ENCODE measurements around the gene ECEL1.

ECEL1 gene

DNA sequence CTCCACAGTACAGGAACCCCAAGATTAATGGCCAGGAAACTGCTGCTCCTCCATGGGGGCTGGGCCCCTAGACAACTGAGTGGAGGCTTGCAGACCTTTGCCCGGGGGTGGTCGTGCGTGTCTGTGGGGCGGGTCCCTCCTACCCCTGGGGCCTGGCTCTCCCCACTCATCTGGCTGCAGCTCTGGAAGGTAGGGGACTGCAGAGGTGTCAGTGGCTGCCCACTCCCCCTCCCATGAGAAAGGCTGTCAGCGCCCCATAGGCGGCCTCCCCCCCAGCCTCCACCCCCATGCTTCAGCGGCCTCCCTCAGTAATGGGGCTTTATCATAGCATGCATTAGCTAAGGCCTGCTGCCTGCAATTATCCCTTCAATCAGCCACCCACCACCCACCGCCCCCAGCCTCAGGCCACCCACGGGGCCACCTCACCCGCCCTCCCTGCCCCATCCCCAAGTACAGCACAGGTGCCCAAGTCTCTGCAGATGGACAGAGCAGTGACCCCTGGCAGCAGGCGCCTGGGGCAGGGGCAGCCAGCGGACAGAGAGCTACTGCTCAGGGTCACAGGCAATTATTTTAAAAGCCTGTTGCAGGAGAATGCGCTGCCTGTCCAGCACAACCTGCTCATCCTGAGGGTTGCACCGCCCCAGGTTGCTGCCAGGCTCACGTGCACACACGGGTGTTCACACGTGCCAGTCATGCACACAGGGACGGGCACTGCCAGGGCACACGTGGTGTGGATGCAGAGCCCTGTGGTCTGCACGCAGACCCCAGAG, 9.1 kb upstream of the ECEL1 start:
- no peak for DNase-seq

DNA sequence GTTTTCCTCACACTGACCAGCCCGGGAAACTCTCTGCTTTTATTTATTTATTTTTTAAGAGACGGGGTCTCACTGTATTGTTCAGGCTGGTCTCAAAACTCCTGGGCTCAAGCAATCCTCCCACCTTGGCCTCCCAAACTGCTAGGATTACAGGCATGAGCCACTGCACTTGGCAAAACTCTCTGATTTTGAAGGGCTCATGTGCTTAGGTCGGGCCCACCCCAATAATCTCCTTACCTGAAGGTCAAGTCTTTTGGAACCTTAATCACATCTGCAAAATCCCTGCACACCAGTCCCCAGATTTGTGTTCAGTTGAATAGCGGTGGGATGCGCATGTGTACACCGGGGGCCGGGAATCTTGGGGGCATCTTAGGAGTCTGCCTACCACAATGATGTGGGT, 7.7 kb upstream of the ECEL1 start:
- DNase-seq: no peak

GRCh38 chr2:232494542-232494941, 6.9 kb upstream of the ECEL1 start:
- DNase-seq: no peak

GRCh38 chr2:232493701-232494474, 6.3 kb upstream of the ECEL1 start:
- DNase-seq: no peak

DNA sequence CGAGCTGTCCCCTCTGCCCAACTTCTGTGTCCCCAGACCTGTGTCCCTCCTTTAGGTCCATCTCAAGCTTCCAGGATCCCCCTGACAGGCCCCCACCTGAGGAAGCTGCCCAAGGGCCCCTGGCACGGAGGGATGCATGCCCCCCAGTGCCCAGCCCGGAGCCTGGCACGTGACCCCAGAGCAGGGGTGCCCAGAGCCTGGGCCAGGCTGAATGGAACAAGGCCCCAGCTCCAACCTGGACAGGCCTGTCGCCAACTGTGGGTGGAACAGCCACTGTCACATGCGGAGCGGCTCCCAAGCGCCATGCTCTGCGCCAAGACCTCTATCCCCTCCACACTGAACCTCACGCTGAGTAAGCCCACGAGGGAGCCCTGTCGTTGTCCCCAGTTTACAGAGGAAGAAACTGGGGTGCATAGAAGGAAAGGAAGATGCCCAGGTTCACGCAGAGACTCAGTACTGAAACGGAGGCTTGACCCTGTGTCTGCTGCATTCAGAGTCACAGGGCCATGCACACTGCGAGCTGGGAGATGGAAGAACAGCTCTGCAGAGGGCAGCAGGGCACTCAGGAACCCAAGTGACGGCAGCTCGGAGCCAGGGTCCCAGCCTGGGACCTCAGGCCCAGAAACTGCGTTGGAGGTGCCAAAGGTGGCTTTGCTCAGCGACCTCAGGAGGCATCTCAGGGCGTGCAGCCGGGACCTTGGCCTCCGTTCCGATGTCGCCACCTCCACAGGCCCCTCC, 5.5 kb upstream of the ECEL1 start:
- DNase-seq: no peak

DNA sequence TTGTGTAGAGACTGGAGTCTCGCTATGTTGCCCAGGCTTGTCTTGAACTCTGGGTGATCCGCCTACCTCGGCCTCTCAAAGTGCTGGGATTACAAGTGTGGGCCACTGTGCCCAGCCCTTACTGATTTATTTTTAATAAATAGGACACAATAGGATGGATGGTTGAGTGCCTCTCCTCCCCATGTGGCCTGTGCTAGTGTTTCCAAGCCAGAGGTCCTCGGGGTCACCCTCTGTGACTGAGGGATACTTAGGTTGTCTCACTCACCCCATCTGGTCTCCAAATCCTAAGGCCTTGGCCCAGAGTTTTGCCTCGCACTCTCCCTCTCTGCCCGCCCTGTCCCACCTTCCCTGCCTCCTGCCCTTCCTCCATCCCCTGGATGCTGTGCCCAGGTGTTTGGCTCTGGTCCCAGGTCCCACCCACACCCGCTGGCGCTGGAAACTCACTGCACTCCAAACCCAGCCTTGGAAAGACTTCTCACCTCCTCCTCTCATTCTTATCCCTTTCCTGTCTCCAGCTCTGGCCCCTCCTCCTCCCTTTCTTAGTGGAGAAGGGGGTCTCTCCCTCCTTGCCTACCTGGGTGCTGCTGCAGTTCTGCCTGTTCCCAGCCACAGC, 4.7 kb upstream of the ECEL1 start:
- DNase-seq: no peak

DNA sequence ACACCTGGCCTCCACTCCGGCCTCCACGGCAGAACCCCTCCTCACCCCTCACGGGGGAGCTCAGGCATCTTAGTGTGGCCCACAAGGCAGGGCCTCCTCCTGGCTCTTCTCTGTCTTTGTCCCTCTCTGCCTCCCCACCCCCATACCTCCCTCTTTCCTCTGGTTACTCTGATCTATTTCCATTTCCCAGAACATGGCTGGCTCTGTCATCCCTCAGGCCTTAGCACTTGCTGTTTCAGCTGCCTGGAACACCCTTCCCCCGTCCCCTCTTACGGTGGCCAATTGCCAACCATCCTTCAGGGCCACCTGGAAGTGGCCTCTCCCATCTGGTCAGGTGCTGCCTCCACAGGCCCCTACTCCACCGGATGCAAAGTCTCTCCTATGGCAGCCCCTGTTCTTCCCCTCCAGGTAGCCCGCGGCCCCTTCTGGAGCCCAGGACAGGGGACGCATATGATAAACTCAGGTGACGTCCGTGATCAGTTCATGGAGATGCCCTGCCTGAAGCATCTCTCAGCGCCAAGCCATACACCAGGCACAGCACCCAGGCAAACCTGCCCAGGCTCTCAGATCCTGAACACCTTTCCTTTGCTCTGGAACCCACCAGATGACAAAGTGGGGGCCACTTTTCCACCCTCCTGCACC, 3.6 kb upstream of the ECEL1 start:
- DNase-seq: no peak

- no peak for DNase-seq
Measured at GRCh38 chr2:232490221-232491138, 2.8 kb upstream of the ECEL1 start.

GRCh38 chr2:232489516-232490220, 2.0 kb upstream of the ECEL1 start:
- DNase-seq: no peak

DNA sequence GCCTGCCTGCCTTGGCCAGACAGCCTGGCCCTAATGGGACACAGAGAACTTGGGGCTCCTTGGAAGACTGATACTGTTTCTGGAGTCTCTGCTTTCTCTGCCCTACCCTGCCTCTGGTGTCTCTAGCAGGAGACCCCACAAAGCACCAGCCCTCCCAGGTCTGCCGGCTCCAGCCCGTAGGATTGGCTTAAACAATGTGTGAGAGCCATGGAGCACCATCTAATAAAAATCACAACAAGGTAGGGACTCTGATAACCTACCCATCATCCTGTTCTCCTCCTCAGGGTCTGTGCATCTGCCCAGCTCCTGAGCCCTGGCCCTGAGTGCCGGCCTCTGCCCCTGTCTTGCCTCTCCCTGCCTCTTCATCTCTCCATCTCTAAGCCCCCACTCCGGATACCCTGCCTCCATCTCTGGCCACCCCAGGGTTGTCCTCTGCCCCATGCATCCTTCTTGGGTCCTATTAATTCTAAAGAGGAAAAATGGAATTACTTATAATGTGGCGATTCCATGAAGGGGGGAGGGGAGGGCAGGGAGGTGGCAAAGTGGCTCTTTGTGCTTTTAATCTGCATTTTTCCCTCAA, 1.2 kb upstream of the ECEL1 start:
- no peak for DNase-seq

DNA sequence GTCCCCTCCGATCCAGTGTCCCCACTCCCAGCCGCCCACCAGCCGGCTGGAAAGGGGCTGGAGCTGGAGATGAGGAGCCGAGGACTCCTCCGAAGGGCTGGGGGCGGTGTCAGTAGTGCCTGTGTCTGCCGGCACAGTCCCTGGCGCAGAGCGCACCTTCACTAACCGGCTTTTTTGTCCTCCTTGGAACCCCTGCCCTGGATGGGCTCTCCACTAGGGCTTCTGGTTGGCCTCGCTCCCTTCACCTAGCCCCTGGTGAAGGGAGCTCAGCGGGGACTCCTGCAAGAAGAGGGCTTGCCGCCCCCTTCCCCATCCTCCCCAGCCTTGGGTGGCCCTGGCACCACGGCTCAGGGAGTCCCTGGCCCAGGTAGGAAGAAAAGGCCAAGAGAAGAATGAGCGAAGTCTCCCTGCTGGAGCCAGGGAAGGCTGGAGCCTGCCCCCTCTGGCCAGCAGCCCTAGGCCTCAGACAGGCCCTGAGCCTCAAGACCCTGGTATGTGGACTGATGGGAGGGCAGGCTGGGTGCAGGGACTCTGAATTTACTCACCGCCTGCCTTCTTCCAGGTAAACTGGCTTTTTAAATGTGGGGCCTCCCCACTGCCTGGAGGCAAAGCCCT, 570 bp upstream of the ECEL1 start:
- no peak for DNase-seq

DNA sequence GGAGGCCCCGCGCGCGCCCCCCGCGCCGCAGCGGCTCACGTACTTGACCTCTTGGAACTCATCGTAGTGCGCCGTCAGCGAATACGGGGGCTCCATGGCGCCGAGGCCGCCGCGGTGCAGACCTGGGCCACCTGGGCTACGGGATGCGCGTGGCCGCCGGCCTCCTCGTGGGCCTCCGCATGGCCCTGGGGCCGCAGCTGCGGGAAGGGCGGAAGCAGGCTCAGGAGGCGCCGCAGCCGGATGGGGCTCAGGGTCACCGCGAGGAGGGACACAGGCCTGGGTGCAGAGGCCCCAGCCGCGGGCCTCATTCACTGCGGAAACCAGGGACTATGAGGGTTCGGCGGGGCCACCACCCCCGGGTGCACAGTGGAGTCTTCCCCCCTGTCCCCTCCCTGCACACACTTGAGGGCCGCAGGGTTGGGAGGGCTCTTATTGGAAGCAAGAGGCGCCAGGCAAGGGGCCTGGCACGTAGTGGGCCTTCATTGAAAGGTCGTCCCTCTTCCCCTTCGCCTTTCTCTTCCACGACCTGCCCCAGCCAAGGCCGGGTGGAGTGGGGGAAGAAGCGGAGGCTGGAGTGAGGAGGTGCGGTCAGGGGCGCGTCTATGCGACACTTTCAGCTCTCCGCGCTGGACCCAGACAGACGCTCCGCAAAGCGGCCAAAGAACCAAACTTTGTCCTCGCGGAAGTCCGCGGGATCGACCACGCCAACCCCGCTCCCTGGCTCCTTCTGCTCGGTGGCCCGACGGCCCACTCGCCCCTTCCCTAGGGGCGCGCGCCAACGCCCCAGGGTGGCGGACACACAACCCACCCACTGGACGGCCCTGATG, 863 bp downstream of the ECEL1 start:
- DNase-seq: no peak

DNA sequence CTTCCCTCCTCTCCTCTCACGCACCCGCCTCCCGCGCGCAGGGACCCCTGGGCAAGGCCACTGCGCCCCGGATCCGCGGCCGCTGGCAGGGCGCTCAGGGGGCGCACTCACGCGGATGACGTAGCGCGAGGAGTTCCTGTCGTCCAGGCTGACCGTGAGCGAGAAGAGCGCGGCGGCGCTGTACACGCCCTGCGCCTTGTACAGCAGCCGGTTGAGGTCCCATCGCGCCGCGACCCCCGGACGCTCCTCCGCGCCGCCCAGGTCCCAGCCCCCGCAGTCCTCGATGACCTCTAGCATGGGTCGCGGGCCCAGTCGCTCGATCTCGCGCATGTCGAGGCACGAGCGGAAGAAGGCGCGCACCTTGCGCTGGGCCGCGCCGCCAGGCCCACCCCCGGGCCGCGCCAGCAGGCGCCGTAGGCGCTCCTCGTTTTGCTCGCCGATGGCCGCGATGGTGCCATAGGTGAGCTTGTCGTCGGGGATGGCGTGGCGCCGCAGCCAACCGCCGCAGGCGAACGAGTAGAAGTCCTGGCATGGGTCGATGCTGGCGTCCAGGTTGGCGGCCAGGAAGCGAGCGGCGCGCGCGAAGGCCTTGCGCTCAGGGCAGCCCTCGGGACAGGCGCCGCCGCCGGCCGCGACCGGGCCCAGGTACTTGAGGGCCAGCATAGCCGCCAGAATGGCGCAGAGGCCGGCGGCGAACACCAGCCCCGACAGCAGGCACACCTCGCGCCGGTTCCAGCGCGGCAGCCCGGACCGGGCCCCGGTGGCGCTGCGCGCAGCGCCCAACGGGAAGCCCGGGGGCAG, 1.7 kb downstream of the ECEL1 start:
- DNase-seq: no peak

DNA sequence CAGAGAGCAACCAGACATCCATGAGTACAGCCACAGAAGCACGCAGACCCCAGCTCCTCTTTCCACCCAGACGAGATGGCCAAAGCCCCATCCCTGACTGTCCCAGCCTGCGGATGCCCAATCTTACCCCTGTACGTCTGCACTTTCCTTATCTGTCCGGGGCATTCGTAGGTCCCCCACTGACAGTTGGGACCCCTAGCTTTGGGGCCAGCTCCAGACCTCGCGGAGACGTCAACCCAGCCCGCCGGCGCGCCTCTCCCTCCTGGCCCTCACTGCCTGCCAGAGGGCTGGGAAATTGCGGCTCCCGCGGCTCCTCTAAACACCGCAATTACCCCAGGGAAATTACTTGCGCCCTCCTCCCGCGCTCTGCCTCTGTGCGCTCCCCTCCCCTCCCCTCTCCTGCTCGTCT, 2.3 kb downstream of the ECEL1 start:
- DNase-seq: no peak

GRCh38 chr2:232484628-232485347, 2.8 kb downstream of the ECEL1 start:
- DNase-seq: no peak

DNA sequence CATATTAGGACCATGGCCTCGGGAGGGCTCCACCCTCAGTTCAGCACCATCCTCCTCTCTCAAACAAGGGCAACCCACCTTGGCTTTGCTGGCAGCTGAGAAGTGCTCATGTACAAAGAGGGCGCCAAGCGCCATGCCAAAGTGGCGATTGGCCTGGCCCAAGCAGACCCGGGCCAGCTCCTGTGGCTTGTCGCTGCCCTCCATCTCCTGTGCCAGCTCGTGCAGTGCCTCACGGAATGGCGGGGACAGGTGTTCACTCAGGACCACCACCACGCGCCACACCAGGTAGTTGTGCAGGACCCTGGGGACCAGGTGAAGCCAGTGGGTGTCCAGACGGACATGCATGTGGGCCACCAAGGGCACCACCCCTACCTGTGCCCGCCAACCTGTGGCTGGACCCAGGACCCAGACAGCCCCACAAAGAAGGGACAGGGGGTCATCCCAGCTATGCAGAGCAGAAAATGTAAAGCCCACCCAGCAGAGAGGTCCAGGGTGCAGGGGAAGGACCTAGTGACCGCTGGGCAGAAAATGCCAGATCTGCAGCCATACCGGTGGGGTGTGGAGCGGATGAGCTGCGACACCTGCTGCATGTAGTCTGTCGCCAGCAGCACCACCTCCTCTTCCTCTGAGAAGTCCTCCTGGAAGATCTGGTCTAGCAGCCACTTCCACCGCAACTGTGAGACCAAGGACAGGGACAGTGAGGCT, 3.6 kb downstream of the ECEL1 start:
- DNase-seq: no peak

All from inflammatory macrophage treated with lipopolysaccharide for 4 hours (primary cell).